Fibroblast of skin of back (primary cell): ENCODE measurements around the gene EI24.
A peak's percentile ranks its signal among the peaks of the same experiment; 100 is the strongest.

ENCODE experiments used
- DNase-seq: peaks from one replicate; pipeline ENCODE4 v3.0.0-alpha.2; 2013

Gene EI24

DNA sequence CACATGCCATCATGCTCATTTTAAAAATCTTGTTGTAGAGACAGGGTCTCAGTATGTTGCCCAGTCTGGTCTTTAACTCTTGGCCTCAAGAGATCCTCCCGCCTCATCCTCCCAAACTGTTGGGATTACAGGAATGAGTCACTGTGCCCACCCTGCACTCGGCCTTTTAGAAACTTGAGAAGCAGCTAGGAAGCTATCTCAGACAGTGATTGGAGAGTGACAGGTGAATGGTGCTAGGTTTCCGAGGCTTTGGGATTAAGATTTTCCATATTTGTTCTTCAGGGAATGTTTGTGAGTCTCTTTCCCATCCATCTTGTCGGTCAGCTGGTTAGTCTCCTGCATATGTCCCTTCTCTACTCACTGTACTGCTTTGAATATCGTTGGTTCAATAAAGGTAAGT is 10.5 kb downstream of the EI24 start:
- DNase-seq = no peak

DNA sequence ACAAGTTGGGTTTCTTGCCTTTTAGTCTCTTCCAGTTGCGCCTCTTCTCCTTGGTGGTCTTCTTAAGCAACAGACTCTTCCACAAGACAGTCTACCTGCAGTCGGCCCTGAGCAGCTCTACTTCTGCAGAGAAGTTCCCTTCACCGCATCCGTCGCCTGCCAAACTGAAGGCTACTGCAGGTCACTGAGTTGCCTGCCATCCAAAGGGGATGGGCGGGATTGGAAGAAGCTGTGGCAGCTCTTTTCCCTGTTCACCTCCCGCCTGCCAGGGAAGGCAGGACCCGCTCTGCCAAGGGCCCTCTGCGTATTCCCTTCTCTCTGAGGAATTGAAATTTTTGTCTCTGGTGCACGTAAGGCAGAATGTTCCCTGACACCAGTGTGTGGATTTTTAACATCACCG is 14.2 kb downstream of the EI24 start:
- DNase-seq = no peak

DNA sequence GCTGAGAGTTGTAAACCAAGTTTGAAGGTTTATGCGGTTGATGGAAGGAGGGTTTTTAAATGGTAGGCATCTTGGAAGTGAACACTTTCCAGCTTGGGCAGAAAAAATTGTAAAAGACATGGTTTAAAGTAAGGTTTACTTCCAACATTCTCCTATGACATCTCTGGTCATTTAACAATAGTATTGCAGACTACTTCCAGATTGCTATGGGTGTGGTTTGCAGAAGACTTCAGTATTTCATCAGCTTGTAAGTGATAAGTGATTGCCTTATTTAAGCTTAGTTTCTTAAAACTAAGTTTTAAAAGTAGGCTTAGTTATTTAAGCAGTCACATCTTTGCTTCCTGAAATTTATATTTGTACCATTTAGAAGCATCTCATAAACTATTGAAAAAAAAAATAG is 16.2 kb downstream of the EI24 start:
- DNase-seq = no peak

DNA sequence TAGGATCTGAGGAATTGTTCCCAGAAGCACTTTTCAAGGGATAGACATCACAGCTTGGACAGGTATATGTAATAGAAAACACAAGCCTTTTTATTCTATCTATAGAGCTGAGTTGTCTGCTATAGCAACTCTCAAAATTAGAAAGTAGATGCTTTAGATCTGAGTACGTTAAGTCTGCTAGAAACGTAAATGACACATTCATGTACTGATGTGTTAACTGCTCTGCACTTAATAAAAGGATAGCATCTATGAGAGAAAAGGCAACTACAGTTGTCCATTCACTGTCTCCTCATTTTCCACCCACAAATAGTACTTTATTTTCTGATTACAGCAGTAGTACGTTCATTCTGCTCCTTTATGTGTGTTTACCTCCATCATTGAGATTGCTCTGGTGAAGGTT is 17.3 kb downstream of the EI24 start:
- no peak for DNase-seq

DNA sequence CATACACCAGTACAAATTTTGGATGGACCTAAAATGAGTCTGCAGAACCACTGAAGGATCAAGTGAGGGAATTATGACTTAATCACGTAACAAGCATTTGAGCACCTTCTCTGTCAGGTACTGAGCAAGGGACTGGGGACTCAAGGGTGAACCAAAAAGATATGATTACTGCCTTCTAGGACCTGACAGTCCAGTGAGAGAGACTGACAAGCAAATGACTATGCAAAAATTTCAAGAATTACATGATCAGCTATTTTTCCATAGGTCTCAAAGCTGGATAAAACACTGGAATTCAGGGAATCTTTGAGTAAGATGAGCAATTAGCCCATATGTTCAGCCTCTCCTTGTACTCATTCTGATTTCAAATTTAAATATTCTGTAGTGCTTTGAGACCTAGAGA is 18.2 kb downstream of the EI24 start:
- DNase-seq = peak; percentile 18

DNA sequence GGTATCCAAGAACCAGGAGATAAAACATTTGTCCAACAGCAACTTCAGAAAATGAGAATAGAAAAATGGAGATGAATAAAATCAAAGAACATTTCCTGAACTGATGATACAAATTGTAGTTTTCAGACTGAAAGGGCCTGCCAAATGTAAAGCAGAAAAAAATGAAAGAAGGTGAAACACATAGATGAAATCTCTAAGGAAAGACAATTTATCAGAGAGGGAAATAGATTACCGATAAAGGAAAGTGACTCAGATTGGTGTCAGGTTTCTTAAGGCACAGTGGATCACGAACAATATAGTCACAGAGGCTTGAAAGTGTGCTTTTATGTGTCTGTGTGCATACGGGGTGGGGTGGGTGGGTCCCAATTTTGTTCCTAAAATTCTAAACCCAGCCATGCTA is 19.2 kb downstream of the EI24 start:
- DNase-seq = no peak

DNA sequence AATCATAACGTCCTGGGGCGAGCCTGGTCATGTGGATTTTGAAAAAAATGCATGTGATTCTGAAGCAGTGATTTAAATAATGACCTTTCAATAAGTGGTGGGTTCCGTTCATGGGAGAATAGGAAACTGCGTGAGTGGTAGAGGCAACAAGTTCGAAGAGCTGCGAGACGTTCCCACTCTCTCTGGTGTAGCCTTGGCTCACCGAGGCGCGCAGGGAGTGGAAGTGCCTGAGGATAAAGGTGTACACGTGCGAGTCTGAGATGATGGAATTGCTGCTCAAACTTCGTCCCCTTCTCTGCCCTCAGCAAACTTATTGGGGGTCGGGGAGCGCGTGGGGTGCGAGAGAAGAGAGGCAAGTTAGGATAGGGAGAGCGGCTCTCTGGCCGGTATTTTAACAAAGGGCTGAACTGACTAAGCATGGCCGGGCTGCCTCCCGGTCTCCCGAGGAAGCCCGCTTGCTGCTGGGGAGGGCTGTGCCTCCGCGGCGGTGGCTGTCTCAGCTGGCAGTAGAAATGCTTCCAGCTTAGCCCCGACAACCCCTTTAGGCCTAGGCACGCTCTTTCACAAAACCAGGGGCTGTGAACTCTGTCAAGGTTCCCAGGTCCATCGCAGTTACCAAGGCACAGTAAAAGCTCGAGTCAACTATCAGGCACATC is 22.5 kb downstream of the EI24 start:
- DNase-seq = no peak

DNA sequence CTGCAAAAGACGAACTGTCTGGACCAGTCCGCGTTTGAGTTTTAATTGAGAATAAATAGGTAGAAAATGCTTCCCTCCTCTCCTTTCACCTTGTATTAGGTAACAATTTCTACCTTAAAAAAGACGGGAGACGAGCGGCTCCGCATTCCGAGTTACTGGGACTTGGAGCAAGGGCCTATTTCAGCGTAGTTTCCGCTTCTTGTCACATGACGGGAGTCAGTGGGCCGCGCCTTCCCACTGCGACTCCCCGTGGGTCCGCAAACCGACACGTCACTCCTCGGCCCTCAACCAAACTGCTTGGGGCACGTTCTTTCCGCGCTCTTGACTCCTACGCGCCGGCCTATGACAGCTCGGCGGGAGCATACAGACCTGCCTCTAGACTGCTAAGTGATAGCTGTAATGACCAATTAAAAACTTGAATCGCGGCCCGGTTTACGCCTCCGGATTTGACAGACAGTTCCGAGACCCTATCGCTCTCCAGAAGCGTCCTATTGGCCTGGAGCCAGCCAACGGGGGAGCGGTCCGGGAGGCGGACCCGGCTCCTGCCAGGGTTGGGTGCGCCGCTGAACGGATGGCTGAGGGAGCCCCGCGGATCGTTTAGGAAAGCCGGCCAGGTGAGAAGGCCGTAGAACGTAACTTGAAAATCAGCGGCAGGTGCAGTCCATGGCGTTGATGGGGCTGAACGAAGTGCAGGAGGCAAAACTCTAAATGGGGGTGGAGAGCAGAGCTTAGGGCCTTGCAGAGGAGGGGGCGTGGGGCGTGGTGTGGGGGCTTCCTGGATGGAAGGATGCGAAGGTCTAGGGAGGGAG is 23.2 kb downstream of the EI24 start, which contains the start of gene STT3A:
STT3A (plus strand) TSS at position 548 of the 809 bp plus-strand sequence. CDS start 3,064 bp downstream, outside the sequence.
- peak; percentile 100 for DNase-seq

DNA sequence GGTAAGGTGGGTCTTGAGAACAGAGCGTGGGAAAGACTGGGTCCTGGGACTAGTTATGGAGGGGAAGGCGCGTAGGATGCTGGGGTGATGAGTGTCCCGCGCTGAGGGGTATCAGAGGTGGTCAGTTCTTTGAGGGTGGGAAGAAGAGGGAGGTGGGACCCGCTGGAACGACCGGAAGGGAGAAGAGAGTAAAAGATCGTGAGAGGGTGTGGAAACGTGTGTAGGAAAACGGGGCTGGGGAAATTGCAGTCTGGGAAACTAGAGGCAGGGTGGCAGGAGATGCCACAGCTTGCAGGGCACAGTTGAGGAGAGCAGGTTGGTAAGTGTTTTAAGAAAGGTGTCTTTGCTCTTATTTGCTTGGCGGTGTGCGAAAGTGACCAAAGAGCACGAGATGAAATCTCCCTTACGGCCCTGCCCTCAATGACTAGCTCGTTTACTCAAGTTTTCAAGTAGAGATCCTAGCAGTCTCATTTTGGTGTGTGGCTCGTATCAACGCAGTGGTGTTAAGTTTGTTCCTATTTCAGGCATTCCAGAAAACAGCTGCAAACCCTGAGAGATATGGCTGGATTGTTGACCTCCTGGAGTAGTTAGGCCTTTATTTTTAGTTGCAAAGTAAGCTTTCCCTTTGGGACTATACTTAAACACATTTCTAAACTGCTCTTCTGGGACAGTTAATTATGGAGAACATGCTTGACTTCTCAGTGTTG is 24.0 kb downstream of the EI24 start:
- peak; percentile 62 for DNase-seq

DNA sequence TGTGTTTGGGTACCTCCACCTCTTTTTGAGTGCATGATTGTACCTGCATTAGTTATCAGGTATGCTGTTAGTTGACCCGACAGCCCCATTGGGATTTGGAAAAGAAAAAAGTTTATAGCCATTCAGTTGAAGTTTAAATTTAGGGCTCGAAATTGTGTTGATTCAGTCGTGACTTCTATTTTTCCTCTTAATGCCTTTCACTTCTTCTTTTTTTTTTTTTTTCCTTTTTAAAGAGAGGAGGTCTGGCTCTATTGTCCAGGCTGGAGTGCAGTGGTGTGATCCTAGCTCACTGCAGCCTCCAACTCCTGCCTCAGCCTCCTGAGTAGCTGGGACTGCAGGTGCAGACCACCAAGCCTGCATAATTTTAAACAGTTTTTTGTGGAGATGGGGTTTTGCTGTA is 25.7 kb downstream of the EI24 start:
- DNase-seq = no peak

DNA sequence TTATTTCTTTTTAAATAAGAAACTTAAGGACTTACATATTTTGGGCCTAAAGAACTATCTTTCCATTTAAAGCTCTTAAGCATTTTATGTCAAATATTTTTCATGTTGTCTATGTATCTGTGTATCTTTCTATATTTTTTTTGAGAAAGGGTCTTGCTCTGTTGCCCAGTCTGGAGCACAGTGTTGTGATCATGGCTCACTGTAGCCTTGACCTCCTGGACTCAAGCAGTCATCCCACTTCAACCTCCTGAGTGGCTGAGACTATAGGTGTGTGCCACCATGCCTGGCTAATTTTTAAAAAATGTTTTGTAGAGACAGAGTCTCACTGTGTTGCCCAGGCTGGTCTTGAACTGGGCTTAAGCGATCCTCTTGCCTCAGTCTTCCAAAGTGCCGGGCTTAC is 31.4 kb downstream of the EI24 start:
- no peak for DNase-seq

DNA sequence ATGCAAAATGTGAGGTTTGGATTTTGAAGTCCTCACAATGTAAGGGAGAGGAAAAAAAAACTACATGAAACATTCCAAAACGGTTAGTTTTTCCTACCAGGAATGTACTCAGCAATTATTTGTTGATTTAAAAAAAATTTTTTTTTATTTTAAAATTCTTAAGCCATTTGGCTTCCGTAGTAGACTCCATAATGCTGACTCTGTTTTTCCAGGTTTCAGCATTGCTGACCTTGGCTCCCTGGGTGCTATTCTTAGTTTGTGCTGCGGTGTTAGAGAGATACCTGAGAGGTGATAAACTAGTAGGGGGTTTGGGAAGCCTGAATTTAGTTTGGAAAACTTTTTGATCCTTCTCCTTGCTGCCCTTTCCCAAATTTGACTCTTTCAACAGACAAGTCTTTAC is 33.9 kb downstream of the EI24 start:
- peak; percentile 72 for DNase-seq

DNA sequence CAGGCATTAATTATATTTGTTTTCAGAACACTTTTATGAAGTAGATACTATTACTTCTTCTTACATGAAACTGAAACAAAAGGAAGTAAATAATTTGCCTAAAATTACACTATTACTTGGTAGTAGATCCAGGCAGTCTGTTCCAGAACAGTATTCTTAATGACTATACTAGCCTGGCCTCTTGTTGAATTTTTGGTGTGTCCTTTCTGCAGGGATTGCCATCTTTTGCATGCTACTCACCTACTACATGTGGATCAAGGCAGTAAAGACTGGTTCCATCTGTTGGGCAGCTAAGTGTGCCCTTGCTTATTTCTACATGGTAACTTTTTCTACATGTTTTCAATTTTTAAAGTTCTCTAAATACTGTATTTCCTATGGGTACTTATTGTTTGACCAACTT is 36.1 kb downstream of the EI24 start:
- no peak for DNase-seq

DNA sequence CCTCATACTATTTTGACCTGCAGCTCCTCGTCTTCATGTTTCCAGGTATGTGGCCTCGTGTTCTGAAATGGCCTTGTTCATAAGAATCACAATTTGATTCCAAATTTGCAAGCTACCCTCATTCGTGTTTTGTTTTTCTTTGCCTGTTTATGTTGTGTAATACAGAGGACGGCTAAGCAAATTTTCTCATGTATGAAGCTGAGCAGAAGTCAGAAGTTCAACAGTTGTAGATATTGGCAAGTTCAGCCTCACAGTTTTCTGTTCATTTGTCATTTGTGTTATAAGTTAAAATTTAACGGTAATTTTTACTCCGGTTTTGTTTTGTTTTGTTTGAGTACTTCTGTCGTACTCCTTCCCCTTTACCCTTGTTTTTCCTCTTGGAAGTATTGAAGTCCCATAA is 40.3 kb downstream of the EI24 start:
- DNase-seq = no peak

DNA sequence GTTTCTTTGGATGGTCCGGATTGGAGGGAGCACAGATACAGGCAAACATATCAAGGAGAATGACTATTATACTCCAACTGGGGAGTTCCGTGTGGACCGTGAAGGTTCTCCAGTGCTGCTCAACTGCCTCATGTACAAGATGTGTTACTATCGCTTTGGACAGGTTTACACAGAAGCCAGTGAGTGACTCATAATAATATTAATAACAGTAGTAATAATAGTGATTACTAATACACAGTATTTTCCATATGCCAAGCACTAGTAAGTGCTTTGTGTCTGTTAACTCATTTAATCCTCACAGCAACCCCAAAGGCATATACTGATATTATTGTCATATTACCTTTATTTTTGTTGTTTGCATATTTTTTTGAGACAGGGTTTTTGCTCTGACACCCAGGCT is 49.1 kb downstream of the EI24 start:
- DNase-seq = no peak

DNA sequence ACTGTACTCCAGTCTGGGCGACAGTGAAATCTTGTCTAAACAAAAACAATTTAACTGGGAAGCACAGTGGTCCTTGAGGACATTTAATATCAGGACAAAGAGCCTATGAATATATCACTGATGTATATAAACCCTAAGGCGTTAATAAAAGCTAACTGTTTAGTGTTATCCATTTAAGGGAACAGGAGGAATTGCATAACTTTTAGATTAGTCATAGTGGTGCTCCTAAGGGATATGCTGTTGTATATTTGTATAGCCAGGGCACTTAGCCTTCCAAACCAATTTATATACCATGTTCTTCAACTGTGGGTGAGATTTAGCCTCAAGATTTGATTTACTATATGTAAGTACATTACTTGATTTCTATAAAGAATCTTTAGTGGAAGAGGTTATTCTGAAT is 52.7 kb downstream of the EI24 start:
- DNase-seq = peak; percentile 76

DNA sequence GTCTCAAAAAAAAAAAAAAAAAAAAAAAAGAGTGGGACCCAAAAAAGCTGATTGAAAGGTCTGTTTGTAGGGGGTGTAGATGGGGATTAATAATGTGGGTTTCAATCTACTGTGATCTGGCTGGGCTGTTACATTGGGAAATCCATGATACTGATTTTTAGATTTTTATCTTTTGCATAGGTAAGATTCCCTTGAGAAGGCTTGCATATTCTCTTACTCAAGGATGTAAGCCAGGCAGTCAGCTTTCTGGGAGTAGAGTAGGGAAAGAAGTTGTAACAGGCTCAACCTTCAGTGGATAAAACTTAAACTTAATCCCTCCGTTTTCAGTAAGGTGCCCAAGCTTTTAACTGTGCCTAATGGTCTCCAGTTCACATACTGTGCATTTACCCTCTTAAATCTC is 53.8 kb downstream of the EI24 start:
- no peak for DNase-seq

DNA sequence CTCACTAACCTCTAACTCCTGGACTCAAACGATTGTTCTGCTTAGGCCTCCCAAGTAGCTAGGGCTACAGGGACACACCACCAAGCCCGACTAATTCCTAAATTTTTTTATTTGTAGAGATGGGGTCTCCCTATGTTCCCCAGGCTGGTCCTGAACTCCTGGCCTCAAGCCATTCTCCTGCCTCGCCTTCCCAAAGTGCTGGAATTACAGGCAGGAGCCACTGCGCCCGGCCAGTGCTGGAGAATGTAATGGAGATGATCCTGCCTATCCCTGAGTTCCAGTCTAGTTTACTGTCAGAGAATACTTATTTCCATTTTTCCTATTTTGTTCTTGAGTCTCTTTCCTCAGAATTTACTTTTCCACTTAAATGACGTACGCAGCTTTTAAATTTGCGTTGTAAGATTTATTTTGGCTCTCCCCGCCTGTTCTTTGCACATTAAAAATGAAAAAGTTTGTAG is 55.5 kb downstream of the EI24 start, which contains the start of gene CHEK1:
CHEK1 (plus strand) TSS at position 408 of the 458 bp plus-strand sequence. CDS start 1,606 bp downstream, outside the sequence.
- DNase-seq = no peak

DNA sequence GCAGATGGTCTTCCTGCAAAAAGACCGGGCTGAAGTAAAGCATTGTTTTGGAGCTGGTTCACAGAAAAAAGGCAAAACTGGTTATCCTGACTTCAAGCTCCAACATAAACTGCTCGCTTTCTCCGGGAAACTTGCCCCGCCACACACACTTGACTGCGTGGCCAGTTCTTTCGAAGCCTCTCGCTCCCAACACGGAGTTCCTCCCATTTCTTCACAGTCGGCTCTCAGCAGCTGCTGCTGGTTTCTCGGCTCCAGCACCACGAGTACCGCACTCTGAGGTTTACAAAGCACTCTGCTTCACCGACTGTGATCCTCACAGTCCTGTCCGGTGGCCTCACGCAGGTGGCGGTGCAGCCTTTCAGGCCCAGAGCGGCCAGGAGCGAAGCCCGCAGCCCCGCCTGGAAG is 56.0 kb downstream of the EI24 start:
- no peak for DNase-seq

DNA sequence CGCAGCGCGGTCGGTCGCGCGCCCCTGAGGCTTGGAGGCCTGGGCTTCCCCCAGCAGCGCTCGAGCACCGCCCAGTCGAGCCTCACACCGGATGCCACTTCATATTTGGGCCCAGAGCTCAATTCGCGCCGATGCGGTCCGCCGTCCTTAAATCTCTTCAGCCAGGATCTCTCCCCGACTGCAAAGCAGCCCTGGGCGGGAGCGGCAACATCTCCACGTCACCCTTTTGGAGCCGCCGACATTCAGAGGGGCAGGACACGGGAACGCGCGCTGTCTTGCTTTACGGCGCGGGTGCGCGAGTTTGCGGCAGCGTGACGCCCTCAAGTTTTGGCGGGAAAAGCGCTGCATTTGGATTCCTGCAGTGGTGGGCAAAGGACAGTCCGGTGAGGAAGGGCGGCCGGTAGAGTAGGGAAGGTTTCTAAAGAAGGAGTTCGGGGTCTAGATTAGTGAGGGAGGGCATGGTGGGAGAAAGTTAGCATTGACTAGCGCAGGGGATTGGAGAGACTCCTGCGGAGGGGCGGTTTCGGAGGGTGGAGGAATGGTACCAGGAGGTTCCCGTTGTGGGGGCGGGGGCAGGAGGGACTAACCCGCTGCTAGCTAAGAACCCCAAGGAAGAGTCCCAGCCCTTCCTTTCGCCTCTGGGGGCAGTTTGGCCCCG is 56.5 kb downstream of the EI24 start:
- DNase-seq = peak; percentile 91

DNA sequence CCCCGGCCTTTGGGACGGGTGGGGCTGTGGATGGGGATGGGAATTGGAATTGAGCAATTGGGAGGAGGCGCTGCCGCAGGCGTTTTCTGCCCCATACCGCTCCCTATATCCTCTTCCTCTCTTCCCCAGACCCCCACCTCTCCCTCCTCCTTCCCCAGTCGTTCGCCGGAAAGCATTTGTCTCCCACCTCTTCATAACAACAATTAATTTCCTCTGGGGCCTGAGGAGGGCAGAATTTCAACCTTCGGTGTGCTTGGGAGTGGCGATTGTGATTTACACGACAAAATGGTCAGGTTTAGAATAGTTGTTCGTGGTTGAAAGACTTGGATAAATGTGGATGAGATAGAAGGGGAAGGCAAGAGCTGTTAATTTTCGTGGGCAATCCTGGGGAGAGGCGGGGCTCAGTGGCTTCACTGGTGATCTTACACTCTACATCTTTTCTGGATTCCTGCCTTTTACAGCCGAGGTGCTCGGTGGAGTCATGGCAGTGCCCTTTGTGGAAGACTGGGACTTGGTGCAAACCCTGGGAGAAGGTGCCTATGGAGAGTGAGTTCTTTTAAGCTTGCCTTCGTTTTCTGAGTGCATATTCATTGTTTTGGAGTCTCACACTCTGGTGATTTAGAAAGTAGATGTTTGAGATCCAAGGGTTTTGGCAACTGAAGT is 57.1 kb downstream of the EI24 start:
- peak; percentile 94 for DNase-seq

DNA sequence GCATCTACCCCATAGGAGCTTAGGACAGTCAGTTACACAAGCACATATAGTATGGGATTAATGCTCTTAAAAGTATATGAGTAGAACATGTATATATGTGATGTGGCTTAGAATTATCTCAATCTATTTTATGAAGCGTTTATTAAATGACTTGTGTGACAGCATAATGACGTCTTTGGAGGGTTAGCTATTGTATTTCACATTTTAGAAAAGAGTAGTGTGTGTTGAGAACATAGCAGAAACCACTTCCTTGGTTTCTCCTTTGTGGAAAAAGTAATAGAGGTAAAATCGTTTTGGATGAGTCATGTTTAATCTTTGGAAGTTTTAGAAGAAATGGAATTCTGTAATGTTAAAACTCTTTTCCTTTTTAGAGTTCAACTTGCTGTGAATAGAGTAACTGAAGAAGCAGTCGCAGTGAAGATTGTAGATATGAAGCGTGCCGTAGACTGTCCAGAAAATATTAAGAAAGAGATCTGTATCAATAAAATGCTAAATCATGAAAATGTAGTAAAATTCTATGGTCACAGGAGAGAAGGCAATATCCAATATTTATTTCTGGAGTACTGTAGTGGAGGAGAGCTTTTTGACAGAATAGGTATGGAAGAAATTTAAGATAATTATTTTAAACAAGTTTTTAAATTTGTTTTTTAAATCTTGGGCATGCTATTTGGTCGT is 58.1 kb downstream of the EI24 start:
- DNase-seq = no peak
